Measurements from ENCODE around the gene CMSS1.

- TF ChIP-seq MAX (IDR thresholded peaks at IDR 0.05): no peak
- no peak for TF ChIP-seq CTCF (IDR thresholded peaks at IDR 0.05)
- TF ChIP-seq EP300 (IDR thresholded peaks at IDR 0.05): no peak
- no peak for TF ChIP-seq E2F6 (IDR thresholded peaks at IDR 0.05; ENCODE audit: borderline replicate concordance, low read depth)
- TF ChIP-seq MAFK (IDR thresholded peaks at IDR 0.05; ENCODE audit: partially characterized antibody): no peak
- TF ChIP-seq CBX8 (IDR thresholded peaks at IDR 0.05): no peak
- no peak for TF ChIP-seq ZC3H11A (IDR thresholded peaks at IDR 0.05)
- no peak for TF ChIP-seq POLR2A (IDR thresholded peaks at IDR 0.05; ENCODE audit: low read length)
- no peak for TF ChIP-seq FOSL2 (IDR thresholded peaks at IDR 0.05)
- TF ChIP-seq FOSL2 (CRISPR knock-in tag; IDR thresholded peaks at IDR 0.05): no peak
- TF ChIP-seq JUN (IDR thresholded peaks at IDR 0.05): no peak
Measured at GRCh38 chr3:99874237-99875002, 56.8 kb downstream of the CMSS1 start.

Data from A549 (cell line).